Measurements from ENCODE around the gene GDF10.

DNA sequence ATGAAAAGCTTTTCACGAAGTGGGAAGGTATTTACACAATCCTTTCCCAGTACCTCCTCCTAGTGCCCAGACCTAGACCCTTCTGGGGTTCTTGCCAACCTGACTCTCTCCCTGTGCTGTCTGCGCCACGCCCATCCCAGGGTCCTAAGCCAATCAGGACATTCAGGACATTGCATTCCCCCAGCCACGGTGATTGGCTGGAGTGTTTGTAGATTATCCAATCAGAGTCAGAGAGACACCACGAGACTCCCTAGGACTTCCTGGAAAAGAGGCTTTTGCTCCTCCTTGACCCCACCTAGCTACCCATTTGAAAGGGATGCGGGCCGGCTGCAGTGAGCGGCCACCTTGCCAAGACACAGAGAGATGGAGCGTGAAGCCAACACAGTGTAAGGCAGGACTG lies 18.7 kb downstream of the GDF10 start:
- TF ChIP-seq, protein P1, sequence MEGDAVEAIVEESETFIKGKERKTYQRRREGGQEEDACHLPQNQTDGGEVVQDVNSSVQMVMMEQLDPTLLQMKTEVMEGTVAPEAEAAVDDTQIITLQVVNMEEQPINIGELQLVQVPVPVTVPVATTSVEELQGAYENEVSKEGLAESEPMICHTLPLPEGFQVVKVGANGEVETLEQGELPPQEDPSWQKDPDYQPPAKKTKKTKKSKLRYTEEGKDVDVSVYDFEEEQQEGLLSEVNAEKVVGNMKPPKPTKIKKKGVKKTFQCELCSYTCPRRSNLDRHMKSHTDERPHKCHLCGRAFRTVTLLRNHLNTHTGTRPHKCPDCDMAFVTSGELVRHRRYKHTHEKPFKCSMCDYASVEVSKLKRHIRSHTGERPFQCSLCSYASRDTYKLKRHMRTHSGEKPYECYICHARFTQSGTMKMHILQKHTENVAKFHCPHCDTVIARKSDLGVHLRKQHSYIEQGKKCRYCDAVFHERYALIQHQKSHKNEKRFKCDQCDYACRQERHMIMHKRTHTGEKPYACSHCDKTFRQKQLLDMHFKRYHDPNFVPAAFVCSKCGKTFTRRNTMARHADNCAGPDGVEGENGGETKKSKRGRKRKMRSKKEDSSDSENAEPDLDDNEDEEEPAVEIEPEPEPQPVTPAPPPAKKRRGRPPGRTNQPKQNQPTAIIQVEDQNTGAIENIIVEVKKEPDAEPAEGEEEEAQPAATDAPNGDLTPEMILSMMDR (IDR thresholded peaks at IDR 0.05), result no peak
- TF ChIP-seq POLR2A (IDR thresholded peaks at IDR 0.05), result no peak
